Measurements from ENCODE around the gene AP3M1.

DNA sequence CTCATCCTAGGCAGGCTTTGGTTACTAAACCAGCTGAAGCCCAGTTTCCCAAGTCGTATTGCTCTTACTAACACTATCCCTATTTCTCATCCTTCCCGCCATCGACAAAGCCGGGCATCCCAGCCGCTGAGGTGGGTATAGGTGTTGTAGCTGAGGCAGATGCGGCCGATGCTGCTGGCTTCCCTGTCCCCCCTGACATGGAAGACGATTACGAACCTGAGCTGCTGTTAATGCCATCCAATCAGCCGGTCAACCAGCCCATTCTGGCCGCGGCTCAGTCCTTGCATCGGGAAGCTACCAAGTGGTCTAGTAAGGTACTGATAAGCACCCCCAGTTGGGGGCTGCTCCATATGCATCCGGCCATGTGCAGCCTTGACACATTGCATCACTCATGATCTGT, 38.8 kb downstream of the AP3M1 start:
- TF ChIP-seq, protein P1, sequence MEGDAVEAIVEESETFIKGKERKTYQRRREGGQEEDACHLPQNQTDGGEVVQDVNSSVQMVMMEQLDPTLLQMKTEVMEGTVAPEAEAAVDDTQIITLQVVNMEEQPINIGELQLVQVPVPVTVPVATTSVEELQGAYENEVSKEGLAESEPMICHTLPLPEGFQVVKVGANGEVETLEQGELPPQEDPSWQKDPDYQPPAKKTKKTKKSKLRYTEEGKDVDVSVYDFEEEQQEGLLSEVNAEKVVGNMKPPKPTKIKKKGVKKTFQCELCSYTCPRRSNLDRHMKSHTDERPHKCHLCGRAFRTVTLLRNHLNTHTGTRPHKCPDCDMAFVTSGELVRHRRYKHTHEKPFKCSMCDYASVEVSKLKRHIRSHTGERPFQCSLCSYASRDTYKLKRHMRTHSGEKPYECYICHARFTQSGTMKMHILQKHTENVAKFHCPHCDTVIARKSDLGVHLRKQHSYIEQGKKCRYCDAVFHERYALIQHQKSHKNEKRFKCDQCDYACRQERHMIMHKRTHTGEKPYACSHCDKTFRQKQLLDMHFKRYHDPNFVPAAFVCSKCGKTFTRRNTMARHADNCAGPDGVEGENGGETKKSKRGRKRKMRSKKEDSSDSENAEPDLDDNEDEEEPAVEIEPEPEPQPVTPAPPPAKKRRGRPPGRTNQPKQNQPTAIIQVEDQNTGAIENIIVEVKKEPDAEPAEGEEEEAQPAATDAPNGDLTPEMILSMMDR (IDR thresholded peaks at IDR 0.05), result no peak
- no peak for TF ChIP-seq POLR2A (IDR thresholded peaks at IDR 0.05)
